Stimulated activated CD8-positive, alpha-beta memory T cell treated with anti-CD3 and anti-CD28 coated beads, Interleukin-7, amount 100 ng/mL, for 48 hours (primary cell): ENCODE measurements around the gene CNNM2.
"Not testable (repeated sequence)": the region's sequence is repeated elsewhere in the genome, so short reads cannot be mapped to it uniquely, and the experiment has no call there.

Source experiments
- DNase-seq, 2 donors: peaks; one replicate each; pipeline ENCODE4 v3.0.0-alpha.2; 2020; ENCODE audit warnings: low read depth in 1 of 2; ENCODE audit errors: extremely low read depth in 1 of 2

Gene CNNM2

GRCh38 chr10:102923601-102924000, 5.5 kb downstream of the CNNM2 start:
- no peak for DNase-seq

GRCh38 chr10:102926842-102927241, 8.7 kb downstream of the CNNM2 start:
- DNase-seq: no peak

GRCh38 chr10:102927311-102928010, 9.4 kb downstream of the CNNM2 start:
- no peak for DNase-seq

- not testable (repeated sequence) for DNase-seq
Observed at GRCh38 chr10:102928442-102928841, 10.3 kb downstream of the CNNM2 start.

- DNase-seq: no peak
Observed at GRCh38 chr10:102930720-102931119, 12.6 kb downstream of the CNNM2 start.

- no peak for DNase-seq
Observed at GRCh38 chr10:102931643-102932042, 13.5 kb downstream of the CNNM2 start.

- no peak for DNase-seq
Observed at GRCh38 chr10:102935505-102935904, 17.4 kb downstream of the CNNM2 start.

GRCh38 chr10:102935939-102936605, 18.0 kb downstream of the CNNM2 start:
- DNase-seq: no peak

GRCh38 chr10:102941401-102941800, 23.3 kb downstream of the CNNM2 start:
- DNase-seq: no peak

GRCh38 chr10:102945449-102945848, 27.4 kb downstream of the CNNM2 start:
- DNase-seq: no peak

GRCh38 chr10:102945962-102946361, 27.9 kb downstream of the CNNM2 start:
- DNase-seq: no peak

- no peak for DNase-seq
Observed at GRCh38 chr10:102946992-102947391, 28.9 kb downstream of the CNNM2 start.

GRCh38 chr10:102948176-102948575, 30.1 kb downstream of the CNNM2 start:
- no peak for DNase-seq

- no peak for DNase-seq
Observed at GRCh38 chr10:102948786-102949185, 30.7 kb downstream of the CNNM2 start.

- DNase-seq: no peak
Observed at GRCh38 chr10:102949916-102950315, 31.8 kb downstream of the CNNM2 start.

GRCh38 chr10:102951316-102951715, 33.2 kb downstream of the CNNM2 start:
- DNase-seq: no peak

- DNase-seq: no peak
Observed at GRCh38 chr10:102959360-102959759, 41.3 kb downstream of the CNNM2 start.

- no peak for DNase-seq
Observed at GRCh38 chr10:102960157-102960556, 42.1 kb downstream of the CNNM2 start.

- no peak for DNase-seq
Observed at GRCh38 chr10:102962267-102962666, 44.2 kb downstream of the CNNM2 start.

- no peak for DNase-seq
Observed at GRCh38 chr10:102962951-102963755, 45.1 kb downstream of the CNNM2 start.

GRCh38 chr10:102963756-102964025, 45.6 kb downstream of the CNNM2 start:
- no peak for DNase-seq

GRCh38 chr10:102964064-102964463, 46.0 kb downstream of the CNNM2 start:
- DNase-seq: not testable (repeated sequence)
